Progenitor cell of endocrine pancreas (in vitro differentiated cells): Measurements from ENCODE around the gene MGAT5B. TPM values are rescaled to one million over a fixed set of nuclear protein-coding genes. Genes with fewer than 3 reads are reported as not detected.

Source experiments
- DNase-seq: peaks from one replicate; pipeline ENCODE4 v3.0.0; 2021; ENCODE audit warnings: low spot score; ENCODE audit not compliant: unreplicated experiment
- H3K27ac Mint-ChIP-seq: 2 replicates; pipeline ENCODE4 v1.8.0; 2021; ENCODE audit warnings: mild to moderate bottlenecking, moderate library complexity, mixed read lengths
- H3K27me3 Mint-ChIP-seq: 2 replicates; pipeline ENCODE4 v1.8.0; 2021; ENCODE audit warnings: mixed read lengths
- H3K36me3 Mint-ChIP-seq: 2 replicates; pipeline ENCODE4 v1.8.0; 2022; ENCODE audit warnings: mixed read lengths; ENCODE audit not compliant: insufficient read depth
- H3K4me1 Mint-ChIP-seq: 2 replicates; pipeline ENCODE4 v1.8.0; 2021; ENCODE audit warnings: low read depth, mixed read lengths
- H3K4me3 Mint-ChIP-seq: 2 replicates; pipeline ENCODE4 v1.8.0; 2021; ENCODE audit warnings: low read depth, mild to moderate bottlenecking, moderate library complexity, mixed read lengths
- H3K9me3 Mint-ChIP-seq: 2 replicates; pipeline ENCODE4 v1.8.0; 2021; ENCODE audit warnings: low read depth, mixed read lengths
- CTCF ChIP-seq: fragments of 200-600 bp; sonication (generic); IDR thresholded peaks from one replicate; pipeline ENCODE4 v1.5.0; 2021; ENCODE audit warnings: antibody characterized with exemption, mild to moderate bottlenecking; ENCODE audit not compliant: unreplicated experiment
- total RNA-seq: library from RNA; stranded (reverse); gene quantifications from 2 replicates; pipeline ENCODE4 v1.2.1, GENCODE V29; 2021

MGAT5B gene
- total RNA-seq, 1 donor from 2014 or later = 2.8 TPM

GRCh38 chr17:76888661-76889060 lies 20.5 kb downstream of the MGAT5B start:
- H3K27me3 Mint-ChIP-seq = peaks cover 4% of the 10 kb centered on the region
- H3K4me3 Mint-ChIP-seq = no peak overlapping the region
- H3K36me3 Mint-ChIP-seq = no peaks in the 10 kb centered on the region
- DNase-seq = no peak
- TF ChIP-seq CTCF = peak; percentile 48
- no peak overlapping the region for H3K27ac Mint-ChIP-seq
- H3K4me1 Mint-ChIP-seq = peaks cover 3% of the 10 kb centered on the region
- no peaks in the 10 kb centered on the region for H3K9me3 Mint-ChIP-seq

GRCh38 chr17:76889323-76889722 lies 21.1 kb downstream of the MGAT5B start:
- H3K27ac Mint-ChIP-seq = no peak overlapping the region
- H3K4me1 Mint-ChIP-seq = peaks cover 3% of the 10 kb centered on the region
- no peaks in the 10 kb centered on the region for H3K9me3 Mint-ChIP-seq
- peaks cover 4% of the 10 kb centered on the region for H3K27me3 Mint-ChIP-seq
- DNase-seq = no peak
- TF ChIP-seq CTCF = no peak
- H3K4me3 Mint-ChIP-seq = no peak overlapping the region
- no peaks in the 10 kb centered on the region for H3K36me3 Mint-ChIP-seq

GRCh38 chr17:76892329-76892728 lies 24.1 kb downstream of the MGAT5B start:
- no peak overlapping the region for H3K4me3 Mint-ChIP-seq
- H3K9me3 Mint-ChIP-seq = no peaks in the 10 kb centered on the region
- no peaks in the 10 kb centered on the region for H3K4me1 Mint-ChIP-seq
- peaks cover 5% of the 10 kb centered on the region for H3K27me3 Mint-ChIP-seq
- no peak overlapping the region for H3K27ac Mint-ChIP-seq
- H3K36me3 Mint-ChIP-seq = no peaks in the 10 kb centered on the region
- DNase-seq = no peak
- no peak for TF ChIP-seq CTCF

- Mint-ChIP-seq H3K36me3 (no peaks in the 10 kb centered on the region), H3K4me3 (no peak overlapping the region), H3K9me3 (no peaks in the 10 kb centered on the region), H3K4me1 (no peaks in the 10 kb centered on the region), H3K27ac (no peak overlapping the region), H3K27me3 (peaks cover 7% of the 10 kb centered on the region)
- DNase-seq = no peak
- no peak for TF ChIP-seq CTCF
Measured at GRCh38 chr17:76893623-76894334, 25.6 kb downstream of the MGAT5B start.

- H3K9me3 Mint-ChIP-seq = no peaks in the 10 kb centered on the region
- TF ChIP-seq CTCF = no peak
- no peaks in the 10 kb centered on the region for H3K36me3 Mint-ChIP-seq
- no peak overlapping the region for H3K27ac Mint-ChIP-seq
- H3K27me3 Mint-ChIP-seq = peaks cover 11% of the 10 kb centered on the region
- no peaks in the 10 kb centered on the region for H3K4me1 Mint-ChIP-seq
- DNase-seq = no peak
- H3K4me3 Mint-ChIP-seq = no peak overlapping the region
Measured at GRCh38 chr17:76894842-76895241, 26.6 kb downstream of the MGAT5B start.
